IMR-90 (cell line): ENCODE measurements around the gene GTPBP3. TPM values are rescaled to one million over a fixed set of nuclear protein-coding genes. Genes with fewer than 3 reads are reported as not detected.
"Not testable (repeated sequence)": the region's sequence is repeated elsewhere in the genome, so short reads cannot be mapped to it uniquely, and the experiment has no call there.

Source experiments
- ATAC-seq: fragments of 200-7000 bp; cut with Tn5 transposase; 2 replicates; pipeline ENCODE4 v1.9.1; 2020; ENCODE audit warnings: low read depth, mild to moderate bottlenecking, moderate library complexity
- BruUV-seq: library from RNA; stranded (reverse); fragments of 400-500 nt; replicated peaks from 2 replicates; lab custom pipeline; 2021; lab: Mats Ljungman, UMichigan
- CTCF ChIA-PET: fragments of 300-600 bp; formaldehyde crosslinking; extraction: SDS; loops from one replicate; lab custom pipeline; 2021; ENCODE audit warnings: antibody characterized with exemption; lab: Yijun Ruan, JAX
- POLR2A ChIA-PET: fragments of 300-600 bp; sonication (Branson Sonifier 250); formaldehyde crosslinking; loops from one replicate; lab custom pipeline; 2022; ENCODE audit warnings: antibody characterized with exemption; ENCODE audit not compliant: unreplicated experiment; lab: Charles Lee
- DNase-seq: peaks from one replicate; pipeline ENCODE4 v3.0.0; 2013
- H2AFZ ChIP-seq: replicated peaks from 2 replicates; pipeline ENCODE3; 2013; ENCODE audit warnings: low read length, mild to moderate bottlenecking; ENCODE audit not compliant: poor library complexity
- H2AK5ac ChIP-seq: 2 replicates; pipeline ENCODE4 v1.6.1; 2013; ENCODE audit warnings: low read depth, low read length, inconsistent platforms
- H2AK9ac ChIP-seq: replicated peaks from 2 replicates; pipeline ENCODE3; 2013; ENCODE audit warnings: mild to moderate bottlenecking, low read depth, low read length, moderate library complexity; ENCODE audit not compliant: poor library complexity
- H2BK120ac ChIP-seq: 2 replicates; pipeline ENCODE4 v1.6.1; 2013; ENCODE audit warnings: low read depth, low read length, inconsistent platforms
- H2BK15ac ChIP-seq: 3 replicates; pipeline ENCODE4 v1.6.1; 2013; ENCODE audit warnings: low read depth, low read length, inconsistent platforms
- H2BK20ac ChIP-seq: 2 replicates; pipeline ENCODE4 v1.6.1; 2013; ENCODE audit warnings: low read depth, mild to moderate bottlenecking, inconsistent platforms, low read length, moderate library complexity
- H2BK5ac ChIP-seq: 2 replicates; pipeline ENCODE4 v1.6.1; 2013; ENCODE audit warnings: mild to moderate bottlenecking, low read depth, low read length, inconsistent platforms; ENCODE audit not compliant: poor library complexity, severe bottlenecking
- H3K14ac ChIP-seq: replicated peaks from 2 replicates; pipeline ENCODE4 v1.6.1; 2013; ENCODE audit warnings: low read depth, low read length, inconsistent platforms
- H3K18ac ChIP-seq: 2 replicates; pipeline ENCODE4 v1.6.1; 2013; ENCODE audit warnings: low read depth, low read length, control low read depth
- H3K23ac ChIP-seq: 2 replicates; pipeline ENCODE4 v1.6.1; 2013; ENCODE audit warnings: low read depth, low read length, inconsistent platforms
- H3K27ac ChIP-seq: 2 replicates; pipeline ENCODE4 v1.5.1; 2013; ENCODE audit warnings: mild to moderate bottlenecking, control low read depth, low read length; ENCODE audit not compliant: insufficient read depth
- H3K27me3 ChIP-seq: 2 replicates; pipeline ENCODE4 v1.6.1; 2013; ENCODE audit warnings: low read length; ENCODE audit not compliant: control insufficient read depth, insufficient read depth
- H3K36me3 ChIP-seq: 2 replicates; pipeline ENCODE4 v1.6.1; 2013; ENCODE audit warnings: low read length, mixed read lengths; ENCODE audit not compliant: control insufficient read depth, insufficient read depth
- H3K4ac ChIP-seq: 2 replicates; pipeline ENCODE4 v1.6.1; 2013; ENCODE audit warnings: low read depth, low read length, inconsistent platforms
- H3K4me1 ChIP-seq: 2 replicates; pipeline ENCODE4 v1.6.1; 2013; ENCODE audit warnings: low read length, mixed read lengths; ENCODE audit not compliant: control insufficient read depth, insufficient read depth
- H3K4me2 ChIP-seq: 2 replicates; pipeline ENCODE4 v1.6.1; 2013; ENCODE audit warnings: low read depth, mild to moderate bottlenecking, control low read depth, low read length, moderate library complexity
- H3K4me3 ChIP-seq: 2 replicates; pipeline ENCODE4 v1.5.1; 2013; ENCODE audit warnings: low read depth, mild to moderate bottlenecking, control low read depth, low read length, moderate library complexity; ENCODE audit not compliant: insufficient read depth
- H3K56ac ChIP-seq: 2 replicates; pipeline ENCODE4 v1.6.1; 2013; ENCODE audit warnings: low read length, inconsistent platforms; ENCODE audit not compliant: insufficient read depth; ENCODE audit errors: extremely low read depth
- H3K79me1 ChIP-seq, 2 experiments: 2 replicates each; pipeline ENCODE4 v1.6.1; 2013; ENCODE audit warnings: low read length in 2 of 2, inconsistent platforms in 1 of 2, low read depth in 1 of 2
- H3K9ac ChIP-seq: 2 replicates; pipeline ENCODE4 v1.6.1; 2013; ENCODE audit warnings: low read depth, low read length, control low read depth
- H3K9me1 ChIP-seq: 2 replicates; pipeline ENCODE4 v1.6.1; 2013; ENCODE audit warnings: low read length, inconsistent platforms; ENCODE audit not compliant: insufficient read depth
- H3K9me3 ChIP-seq: 2 replicates; pipeline ENCODE4 v1.6.1; 2013; ENCODE audit warnings: low read length; ENCODE audit not compliant: control insufficient read depth, insufficient read depth
- H4K20me1 ChIP-seq: 2 replicates; pipeline ENCODE4 v1.6.1; 2013; ENCODE audit warnings: low read length, inconsistent platforms; ENCODE audit not compliant: insufficient read depth
- H4K5ac ChIP-seq: 2 replicates; pipeline ENCODE4 v1.6.1; 2013; ENCODE audit warnings: mild to moderate bottlenecking, low read depth, low read length, control low read depth
- H4K8ac ChIP-seq, 2 experiments: 2 replicates each; pipeline ENCODE4 v1.6.1; 2013; ENCODE audit warnings: low read depth in 2 of 2, low read length in 2 of 2, control low read depth in 1 of 2, inconsistent platforms in 1 of 2
- H4K91ac ChIP-seq: 2 replicates; pipeline ENCODE4 v1.6.1; 2013; ENCODE audit warnings: low read depth, low read length, inconsistent platforms; ENCODE audit not compliant: insufficient read depth
- WGBS, 2 experiments: methylation state at CpG; one replicate each; pipeline versions ENCODE4 v1.1.5 to v1.1.7; 2013; ENCODE audit warnings: missing lambda C conversion rate in 2 of 2; ENCODE audit not compliant: insufficient read length in 1 of 2; ENCODE audit errors: extremely low coverage in 2 of 2; 5-methylcytosine and 5-hydroxymethylcytosine counted together
- dilution Hi-C: fragments of 300-500 bp; cut with HindIII; formaldehyde crosslinking; loops from one replicate; pipeline ENCODE4 v1.14.3; 2018; ENCODE audit warnings: low sequenced_read_pairs; ENCODE audit not compliant: unreplicated experiment
- in situ Hi-C: fragments of 300-500 bp; cut with MboI; formaldehyde crosslinking; loops from 3 replicates; pipeline ENCODE4 v1.14.3; 2019; ENCODE audit warnings: low sequenced_read_pairs, inconsistent platforms, mixed read lengths
- intact Hi-C: fragments of 100-400 bp; cut with micrococcal nuclease; formaldehyde crosslinking; loops from 2 replicates; pipeline ENCODE4 v1.10.0; 2022
- polyA plus RNA-seq, 3 experiments: library from polyadenylated mRNA; depleted of rRNA; stranded (reverse); fragments of >200 nt; gene quantifications; 2 replicates each; pipeline ENCODE4 v1.2.3, GENCODE V29; 2012; ENCODE audit warnings: low replicate concordance in 1 of 3
- total RNA-seq: library from RNA; depleted of rRNA; stranded (reverse); fragments of >200 nt; gene quantifications from 2 replicates; pipeline ENCODE4 v1.2.3, GENCODE V29; 2012

Gene GTPBP3
- total and polyA plus RNA-seq, 2 of the 4 experiments (the other 2 are of a cell fraction) = 4.3 to 15.1 TPM

- H4K8ac ChIP-seq, H2AFZ ChIP-seq, H3K4me2 ChIP-seq, H3K18ac ChIP-seq, H3K14ac ChIP-seq, H3K4me3 ChIP-seq, H3K36me3 ChIP-seq, H2AK9ac ChIP-seq, H3K9me1 ChIP-seq, H2AK5ac ChIP-seq, H4K20me1 ChIP-seq, POLR2A ChIA-PET, H3K27ac ChIP-seq, ATAC-seq, H3K79me1 ChIP-seq, CTCF ChIA-PET, in situ Hi-C loops, H2BK15ac ChIP-seq, BruUV-seq, H4K5ac ChIP-seq, H3K4me1 ChIP-seq, H3K23ac ChIP-seq, H4K91ac ChIP-seq, H2BK120ac ChIP-seq, H2BK20ac ChIP-seq, H3K9ac ChIP-seq, dilution Hi-C loops, DNase-seq, H3K4ac ChIP-seq, H2BK5ac ChIP-seq, H3K56ac ChIP-seq, intact Hi-C loops, H3K9me3 ChIP-seq: not testable (repeated sequence)
- WGBS, 2 experiments = no CpG with 5 or more reads among the region's 20 CpGs
- peaks cover 11% of the 10 kb centered on the region for H3K27me3 ChIP-seq
Observed at GRCh38 chr19:17363852-17364605, 26.7 kb downstream of the GTPBP3 start.
